KMS-11 (cell line): ENCODE measurements around the gene DHX35.
"Not testable (repeated sequence)": the region's sequence is repeated elsewhere in the genome, so short reads cannot be mapped to it uniquely, and the experiment has no call there.

Source experiments
- H2AFZ ChIP-seq: fragments of 200-600 bp; sonication (generic); 2 replicates; pipeline ENCODE4 v1.6.1; 2016; ENCODE audit warnings: antibody characterized with exemption, mixed run types, low read depth
- H3K27ac ChIP-seq: fragments of 200-600 bp; sonication (generic); 2 replicates; pipeline ENCODE4 v1.6.1; 2016; ENCODE audit warnings: mild to moderate bottlenecking, mixed run types
- H3K27me3 ChIP-seq: fragments of 200-600 bp; sonication (generic); 2 replicates; pipeline ENCODE4 v1.6.1; 2017; ENCODE audit warnings: mild to moderate bottlenecking, low read depth, mixed run types, moderate library complexity; ENCODE audit not compliant: insufficient read depth
- H3K36me3 ChIP-seq: fragments of 200-600 bp; sonication (generic); 2 replicates; pipeline ENCODE4 v1.6.1; 2017; ENCODE audit warnings: mild to moderate bottlenecking, mixed run types; ENCODE audit not compliant: insufficient read depth
- H3K4me1 ChIP-seq: fragments of 200-600 bp; sonication (generic); 2 replicates; pipeline ENCODE4 v1.6.1; 2016; ENCODE audit warnings: mild to moderate bottlenecking, low read depth, mixed run types; ENCODE audit not compliant: poor library complexity, severe bottlenecking
- H3K4me2 ChIP-seq: fragments of 200-600 bp; sonication (generic); 2 replicates; pipeline ENCODE4 v1.7.0; 2016; ENCODE audit warnings: mild to moderate bottlenecking, mixed run types
- H3K4me3 ChIP-seq: fragments of 200-600 bp; sonication (generic); IDR thresholded peaks from 2 replicates; pipeline ENCODE4 v1.6.1; 2017; ENCODE audit warnings: low read depth, low read length, mixed read lengths; ENCODE audit not compliant: insufficient read depth
- H3K79me2 ChIP-seq: fragments of 200-600 bp; sonication (generic); 2 replicates; pipeline ENCODE4 v1.6.1; 2016; ENCODE audit warnings: low read depth, mixed run types; ENCODE audit not compliant: insufficient read depth
- H3K9ac ChIP-seq: fragments of 200-600 bp; sonication (generic); 2 replicates; pipeline ENCODE4 v1.6.1; 2016; ENCODE audit warnings: mild to moderate bottlenecking, mixed run types
- H4K20me1 ChIP-seq: fragments of 200-600 bp; sonication (generic); 2 replicates; pipeline ENCODE4 v1.6.1; 2016; ENCODE audit warnings: mild to moderate bottlenecking, mixed run types; ENCODE audit not compliant: insufficient read depth
- CTCF ChIP-seq: fragments of 200-600 bp; sonication (generic); conservative IDR thresholded peaks from 2 replicates; pipeline ENCODE4 v1.6.1; 2017; ENCODE audit warnings: low read depth, mild to moderate bottlenecking, antibody characterized with exemption, low read length, moderate library complexity, mixed read lengths

DHX35 gene

GRCh38 chr20:38990728-38991127 is 28.6 kb downstream of the DHX35 start:
- Histone ChIP-seq H3K4me1 (peaks cover 31% of the 10 kb centered on the region), H3K36me3 (peaks cover 7% of the 10 kb centered on the region; the same call in 1 of the 2 replicates), H3K27ac (no peak overlapping the region), H3K4me2 (no peak overlapping the region), H2AFZ (no peak overlapping the region), H3K4me3 (no peak overlapping the region), H3K9ac (no peak overlapping the region), H3K27me3 (no peaks in the 10 kb centered on the region), H3K79me2 (no peaks in the 10 kb centered on the region), H4K20me1 (no peaks in the 10 kb centered on the region)
- TF ChIP-seq CTCF = no peak

- H3K4me2 ChIP-seq = no peak overlapping the region
- H3K4me1 ChIP-seq = peaks cover 17% of the 10 kb centered on the region
- no peaks in the 10 kb centered on the region for H4K20me1 ChIP-seq
- H3K4me3 ChIP-seq = no peak overlapping the region
- no peak overlapping the region for H3K9ac ChIP-seq
- no peaks in the 10 kb centered on the region for H3K27me3 ChIP-seq
- H3K36me3 ChIP-seq = peaks cover 7% of the 10 kb centered on the region; the same call in 1 of the 2 replicates
- H3K27ac ChIP-seq = no peak overlapping the region
- H3K79me2 ChIP-seq = no peaks in the 10 kb centered on the region
- H2AFZ ChIP-seq = no peak overlapping the region
- TF ChIP-seq CTCF = no peak
Observed at GRCh38 chr20:38991814-38992704, 29.9 kb downstream of the DHX35 start.

- H3K36me3 ChIP-seq = no peaks in the 10 kb centered on the region
Observed at GRCh38 chr20:38995536-38996044, 33.4 kb downstream of the DHX35 start.

GRCh38 chr20:38996866-38997265 is 34.7 kb downstream of the DHX35 start:
- H4K20me1 ChIP-seq, H2AFZ ChIP-seq, H3K36me3 ChIP-seq, H3K4me3 ChIP-seq, H3K27ac ChIP-seq, H3K79me2 ChIP-seq, H3K9ac ChIP-seq, H3K4me2 ChIP-seq, H3K27me3 ChIP-seq: not testable (repeated sequence)
- H3K4me1 ChIP-seq = peaks cover 11% of the 10 kb centered on the region

More at GRCh38 chr20:38995536-38996044, 33.4 kb downstream of the DHX35 start:
- Histone ChIP-seq H3K4me1 (peaks cover 11% of the 10 kb centered on the region), H3K9ac (no peak overlapping the region), H3K4me3 (no peak overlapping the region), H3K27ac (no peak overlapping the region), H3K27me3 (no peaks in the 10 kb centered on the region), H3K4me2 (no peak overlapping the region), H3K79me2 (no peaks in the 10 kb centered on the region), H2AFZ (no peak overlapping the region), H4K20me1 (no peaks in the 10 kb centered on the region)
- TF ChIP-seq CTCF = no peak

GRCh38 chr20:38997622-38998021 is 35.5 kb downstream of the DHX35 start:
- Histone ChIP-seq H3K4me2 (no peak overlapping the region), H3K27me3 (no peaks in the 10 kb centered on the region), H4K20me1 (no peaks in the 10 kb centered on the region), H3K4me3 (no peak overlapping the region), H2AFZ (no peak overlapping the region), H3K9ac (no peak overlapping the region), H3K36me3 (0 out of 2 replicates have a peak, but pooled peaks cover 1% of the 10 kb centered on the region), H3K4me1 (peaks cover 11% of the 10 kb centered on the region), H3K27ac (no peak overlapping the region), H3K79me2 (no peaks in the 10 kb centered on the region)
- no peak for TF ChIP-seq CTCF
